HepG2 (cell line): ENCODE results near the gene FNIP2. TPM values are rescaled to one million over a fixed set of nuclear protein-coding genes. Genes with fewer than 3 reads are reported as not detected.

Source experiments
- ATAC-seq: fragments of 200-7000 bp; cut with Tn5 transposase; 3 replicates; pipeline ENCODE4 v1.9.1; 2020; ENCODE audit warnings: mild to moderate bottlenecking, moderate library complexity
- BruUV-seq: library from RNA; stranded (reverse); fragments of 400-500 nt; replicated peaks from 2 replicates; lab custom pipeline; 2021; lab: Mats Ljungman, UMichigan
- CTCF ChIA-PET: fragments of 300-600 bp; formaldehyde crosslinking; extraction: SDS; loops from one replicate; lab custom pipeline; 2021; ENCODE audit warnings: low total read pairs, inconsistent platforms, low intra/inter-chr PET ratio; lab: Yijun Ruan, JAX
- POLR2A ChIA-PET: fragments of 350-600 bp; sonication (Branson Sonifier 250); formaldehyde crosslinking; loops from one replicate; lab custom pipeline; 2020; ENCODE audit warnings: antibody characterized with exemption, inconsistent platforms; lab: Yijun Ruan, JAX
- DNase-seq: peaks from one replicate; pipeline ENCODE4 v3.0.0-alpha.2; 2015; ENCODE audit warnings: low spot score
- FAIRE-seq: peaks from 3 replicates; lab custom pipeline; 2011; peaks lifted over from hg19 to GRCh38; lab: Jason Lieb, UNC
- H2AFZ ChIP-seq: one replicate; pipeline ENCODE4 v1.6.1; 2011; ENCODE audit warnings: low read length, inconsistent platforms
- H3K27ac ChIP-seq: fragments of 300-600 bp; 3 replicates; pipeline ENCODE4 v1.8.0; 2011; ENCODE audit warnings: mixed run types, mild to moderate bottlenecking, mixed read lengths, low read length, inconsistent platforms; ENCODE audit not compliant: insufficient read depth; ENCODE audit errors: extremely low read length
- H3K27me3 ChIP-seq, 2 experiments: fragments of 200-600 bp in 1 of 2; 2 replicates in 1 of 2; 3 replicates in 1 of 2; pipeline versions ENCODE4 v1.6.0 to v1.8.0; 2011; ENCODE audit warnings: low read length in 2 of 2, mild to moderate bottlenecking in 2 of 2, moderate library complexity in 2 of 2, inconsistent platforms in 1 of 2; ENCODE audit not compliant: insufficient read depth in 2 of 2, control insufficient read depth in 1 of 2
- H3K36me3 ChIP-seq, 2 experiments: fragments of 200-600 bp in 1 of 2; replicated peaks in 1 of 2; 2 replicates in 1 of 2; 3 replicates in 1 of 2; pipeline versions ENCODE4 v1.5.1 to v1.8.0; 2011; ENCODE audit warnings: low read length in 2 of 2, inconsistent platforms in 1 of 2; ENCODE audit not compliant: insufficient read depth in 2 of 2, control insufficient read depth in 1 of 2
- H3K4me1 ChIP-seq: 2 replicates; pipeline ENCODE4 v1.5.1; 2012; ENCODE audit warnings: low read length, inconsistent platforms; ENCODE audit not compliant: insufficient read depth
- H3K4me2 ChIP-seq: 2 replicates; pipeline ENCODE4 v1.6.0; 2011; ENCODE audit warnings: low read depth, low read length, inconsistent platforms
- H3K4me3 ChIP-seq, 3 experiments: fragments of 200-600 bp in 1 of 3; sonication (generic), shearing (Covaris generic) in 1 of 3; replicated peaks in 1 of 3; 2 replicates each; pipeline ENCODE4 v1.5.1; 2011 to 2016; ENCODE audit warnings: low read length in 3 of 3, inconsistent platforms in 2 of 3, low read depth in 2 of 3, mild to moderate bottlenecking in 2 of 3, control low read depth in 1 of 3, mixed read lengths in 1 of 3; ENCODE audit not compliant: insufficient read depth in 1 of 3
- H3K79me2 ChIP-seq: one replicate; pipeline ENCODE4 v1.6.1; 2011; ENCODE audit warnings: low read length, inconsistent platforms; ENCODE audit not compliant: insufficient read depth
- H3K9ac ChIP-seq: 2 replicates; pipeline ENCODE4 v1.6.0; 2011; ENCODE audit warnings: mild to moderate bottlenecking, low read depth, low read length, inconsistent platforms; ENCODE audit not compliant: insufficient read depth
- H3K9me3 ChIP-seq: 2 replicates; pipeline ENCODE4 v1.5.1; 2012; ENCODE audit warnings: mild to moderate bottlenecking, low read length
- H4K20me1 ChIP-seq: 2 replicates; pipeline ENCODE4 v1.6.0; 2011; ENCODE audit warnings: inconsistent platforms, mild to moderate bottlenecking, low read length, moderate library complexity; ENCODE audit not compliant: insufficient read depth
- AKAP8 ChIP-seq: sonication (generic); formaldehyde crosslinking; IDR thresholded peaks from 2 replicates; pipeline ENCODE4 v1.5.1; 2020; ENCODE audit warnings: mild to moderate bottlenecking, missing genetic modification reagents
- HDAC2 ChIP-seq: sonication (generic); formaldehyde crosslinking; IDR thresholded peaks from 2 replicates; pipeline ENCODE4 v1.4.0; 2020; ENCODE audit warnings: missing genetic modification reagents
- HMGA1 ChIP-seq: sonication (generic); formaldehyde crosslinking; conservative IDR thresholded peaks from 2 replicates; pipeline ENCODE4 v1.4.0; 2020; ENCODE audit warnings: missing genetic modification reagents
- HOXD1 ChIP-seq: sonication (generic); formaldehyde crosslinking; IDR thresholded peaks from 2 replicates; pipeline ENCODE4 v1.5.0; 2020; ENCODE audit warnings: missing genetic modification reagents
- IRF2 ChIP-seq: IDR thresholded peaks from 2 replicates; pipeline ENCODE4 v1.6.1; 2018; ENCODE audit warnings: missing genetic modification reagents, missing compliant biosample characterization
- MED1 ChIP-seq: sonication (generic); formaldehyde crosslinking; IDR thresholded peaks from 2 replicates; pipeline ENCODE4 v1.4.0; 2020; ENCODE audit warnings: missing genetic modification reagents
- MTERF4 ChIP-seq: sonication (generic); formaldehyde crosslinking; IDR thresholded peaks from 2 replicates; pipeline ENCODE4 v1.8.0; 2023; ENCODE audit warnings: mild to moderate bottlenecking, missing genetic modification reagents
- NFKB2 ChIP-seq: sonication (generic); formaldehyde crosslinking; IDR thresholded peaks from 2 replicates; pipeline ENCODE4 v1.4.0; 2020; ENCODE audit warnings: missing genetic modification reagents, borderline replicate concordance
- RARA ChIP-seq: IDR thresholded peaks from 2 replicates; pipeline ENCODE4 v1.6.1; 2016; ENCODE audit warnings: missing genetic modification reagents, missing compliant biosample characterization
- SIX1 ChIP-seq: sonication (generic); formaldehyde crosslinking; IDR thresholded peaks from 2 replicates; pipeline ENCODE4 v1.4.0; 2020; ENCODE audit warnings: missing genetic modification reagents, borderline replicate concordance
- SOX5 ChIP-seq: IDR thresholded peaks from 2 replicates; pipeline ENCODE4 v1.6.1; 2016; ENCODE audit warnings: borderline replicate concordance
- TMF1 ChIP-seq: sonication (generic); formaldehyde crosslinking; IDR thresholded peaks from 2 replicates; pipeline ENCODE4 v1.8.1; 2022; ENCODE audit warnings: low read depth, missing genetic modification reagents
- ZBTB40 ChIP-seq, 2 experiments: fragments of 450-650 bp in 1 of 2; sonication (generic) in 1 of 2; formaldehyde crosslinking in 1 of 2; IDR thresholded peaks; 2 replicates each; pipeline versions ENCODE4 v1.6.1 to v1.8.0; 2016 to 2022; ENCODE audit warnings: antibody characterized with exemption in 1 of 2, mild to moderate bottlenecking in 1 of 2, missing genetic modification reagents in 1 of 2
- ZNF251 ChIP-seq: sonication (generic); formaldehyde crosslinking; IDR thresholded peaks from 2 replicates; pipeline ENCODE4 v1.9.0; 2021; ENCODE audit warnings: mild to moderate bottlenecking, missing genetic modification reagents
- ZNF562 ChIP-seq: sonication (generic); formaldehyde crosslinking; IDR thresholded peaks from 2 replicates; pipeline ENCODE4 v1.8.0; 2022; ENCODE audit warnings: missing genetic modification reagents, borderline replicate concordance
- ZNF605 ChIP-seq: sonication (generic); formaldehyde crosslinking; IDR thresholded peaks from 2 replicates; pipeline ENCODE4 v1.8.0; 2022; ENCODE audit warnings: mild to moderate bottlenecking, missing genetic modification reagents
- ZSCAN22 ChIP-seq: sonication (generic); formaldehyde crosslinking; IDR thresholded peaks from 2 replicates; pipeline ENCODE4 v1.4.0; 2020; ENCODE audit warnings: mild to moderate bottlenecking, missing genetic modification reagents
- WGBS: methylation state at CpG from one replicate; pipeline ENCODE4 v1.1.6; 2017; ENCODE audit warnings: low lambda C conversion rate; 5-methylcytosine and 5-hydroxymethylcytosine counted together
- in situ Hi-C: cut with HindIII; loops from 2 replicates; pipeline ENCODE4 v1.10.0; 2017; ENCODE audit warnings: low pct_unique_long_range_greater_than_20kb; ENCODE audit not compliant: extremely low pct_ligation_motif_present
- intact Hi-C: fragments of 100-400 bp; cut with micrococcal nuclease; formaldehyde crosslinking; loops from one replicate; pipeline ENCODE4 v1.10.0; 2022; ENCODE audit not compliant: unreplicated experiment
- polyA plus RNA-seq, 8 experiments: library from polyadenylated mRNA; depleted of rRNA in 3 of 8; stranded (reverse) in 7 of 8; unstranded in 1 of 8; fragments of >200 nt; fragmentation: Illumina TruSeq in 4 of 8; extraction: Trizol in 4 of 8; gene quantifications; 2 replicates each; pipeline versions ENCODE4 v1.2.1 to v1.2.3, GENCODE V29; 2011 to 2016; ENCODE audit warnings: low read depth in 4 of 8, missing spikeins in 1 of 8, mixed read lengths in 1 of 8; ENCODE audit not compliant: insufficient read depth in 1 of 8
- total RNA-seq, 5 experiments: library from RNA; depleted of rRNA; stranded (reverse); fragments of >200 nt; fragmentation: Illumina TruSeq; extraction: Trizol; gene quantifications; 2 replicates each; pipeline ENCODE4 v1.2.3, GENCODE V29; 2016; ENCODE audit warnings: low read depth in 1 of 5

FNIP2 gene
- total and polyA plus RNA-seq, 2 of the 13 experiments (the other 11 are each of a cell fraction or from before 2014, with no cell fraction given), result 15.5 to 21.0 TPM

GRCh38 chr4:158814207-158814606 lies 45.4 kb downstream of the FNIP2 start:
- CTCF ChIA-PET, result no interaction called here
- ATAC-seq, result peak; percentile 47
- TF ChIP-seq HOXD1 (no peak), ZNF562 (CRISPR knock-in tag) (no peak), ZNF605 (no peak), ZBTB40 (IDR thresholded peaks at IDR 0.05) (no peak), ZBTB40 (CRISPR knock-in tag; IDR thresholded peaks at IDR 0.05) (no peak), HMGA1 (CRISPR knock-in tag) (no peak), MTERF4 (CRISPR knock-in tag) (no peak), HDAC2 (peak; percentile 31), TMF1 (CRISPR knock-in tag) (no peak), ZSCAN22 (no peak), RARA (peak; percentile 62), IRF2 (CRISPR knock-in tag) (no peak), NFKB2 (no peak), ZNF251 (CRISPR knock-in tag) (no peak), AKAP8 (CRISPR knock-in tag) (no peak), SIX1 (CRISPR knock-in tag) (peak; percentile 86; the same call in 1 of the 2 replicates), MED1 (CRISPR knock-in tag) (peak; percentile 75), SOX5 (CRISPR knock-in tag) (peak; percentile 48; the same call in 1 of the 2 replicates)

More at GRCh38 chr4:158814207-158814606, 45.4 kb downstream of the FNIP2 start:
- Histone ChIP-seq H3K27me3 (no peaks in the 10 kb centered on the region), H4K20me1 (no peaks in the 10 kb centered on the region), H3K79me2 (peaks cover 76% of the 10 kb centered on the region), H3K9me3 (no peaks in the 10 kb centered on the region), H3K4me2 (peak overlapping the region; percentile 48), H3K4me1 (peaks cover 95% of the 10 kb centered on the region), H3K9ac (no peak overlapping the region), H3K27ac (peak overlapping the region; percentile 47), H3K4me3 (no peak overlapping the region), H2AFZ (no peak overlapping the region), H3K36me3 (no peaks in the 10 kb centered on the region)
- FAIRE-seq (no peak), DNase-seq (no peak)
- POLR2A ChIA-PET, result interaction anchor here (1.0 kb wide), 1 partner anchor 13 kb away, joined by 3 read pairs; no protein-coding TSS in a partner anchor
- WGBS, result 9% methylated on average over 3 of the region's 3 CpGs
- BruUV-seq, result no TSS peak
- in situ Hi-C loops, result no loop called here
- intact Hi-C loops, result no loop called here
